Thyroid gland (tissue), 4 donors: ENCODE measurements around the gene COMMD4. TPM values are rescaled to one million over a fixed set of nuclear protein-coding genes. Genes with fewer than 3 reads are reported as not detected.

Source experiments
- DNase-seq, 2 donors: peaks; one replicate each; pipeline ENCODE4 v3.0.0-alpha.2; 2019
- H3K27ac ChIP-seq, 3 donors: fragments of 200-600 bp; sonication (generic); 1 replicate in 2 of 3; 2 replicates in 1 of 3; pipeline ENCODE4 v1.5.1; 2016 to 2019; ENCODE audit warnings: mild to moderate bottlenecking in 1 of 3, moderate library complexity in 1 of 3
- H3K27me3 ChIP-seq: fragments of 200-600 bp; sonication (generic); one replicate; pipeline ENCODE4 v1.5.1; 2019
- H3K36me3 ChIP-seq, 2 donors: fragments of 200-600 bp; sonication (generic); one replicate each; pipeline ENCODE4 v1.5.1; 2016 to 2019
- H3K4me1 ChIP-seq, 2 donors: fragments of 200-600 bp; sonication (generic); one replicate each; pipeline ENCODE4 v1.5.1; 2017 to 2019
- H3K4me3 ChIP-seq, 3 donors: fragments of 200-600 bp; sonication (generic); replicated peaks in 1 of 3; 1 replicate in 2 of 3; 2 replicates in 1 of 3; pipeline ENCODE4 v1.5.1; 2016; ENCODE audit warnings: mild to moderate bottlenecking in 1 of 3
- H3K9me3 ChIP-seq: fragments of 200-600 bp; sonication (generic); one replicate; pipeline ENCODE4 v1.5.1; 2017
- POLR2A ChIP-seq, 2 donors: fragments of 450-650 bp; IDR thresholded peaks; one replicate each; pipeline ENCODE4 v1.6.1; 2017; ENCODE audit warnings: antibody characterized with exemption in 2 of 2, mild to moderate bottlenecking in 2 of 2, moderate library complexity in 1 of 2
- WGBS, 2 donors: methylation state at CpG; one replicate each; pipeline ENCODE4 v1.1.5; 2017; 5-methylcytosine and 5-hydroxymethylcytosine counted together
- intact Hi-C: fragments of 100-400 bp; cut with DNase I; formaldehyde crosslinking; loops from one replicate; pipeline ENCODE4 v1.15.1; 2023
- total RNA-seq, 4 donors: library from RNA; depleted of rRNA; stranded (reverse); fragments of >200 nt; gene quantifications; one replicate each; pipeline ENCODE4 v1.2.3, GENCODE V29; 2016
- TF ChIP-seq, protein P1 (sequence below), 6 experiments: fragments of 200-600 bp in 3 of 6; fragments of 450-650 bp in 3 of 6; sonication (generic) in 3 of 6; IDR thresholded peaks; one replicate each; pipeline ENCODE4 v1.5.1; 2016 to 2019; ENCODE audit warnings: antibody characterized with exemption in 6 of 6, mild to moderate bottlenecking in 2 of 6, inconsistent platforms in 1 of 6, moderate library complexity in 1 of 6

Gene COMMD4
- total RNA-seq, 4 donors from 2014 or later: 58.1 to 83.6 (median 61.1) TPM

DNA sequence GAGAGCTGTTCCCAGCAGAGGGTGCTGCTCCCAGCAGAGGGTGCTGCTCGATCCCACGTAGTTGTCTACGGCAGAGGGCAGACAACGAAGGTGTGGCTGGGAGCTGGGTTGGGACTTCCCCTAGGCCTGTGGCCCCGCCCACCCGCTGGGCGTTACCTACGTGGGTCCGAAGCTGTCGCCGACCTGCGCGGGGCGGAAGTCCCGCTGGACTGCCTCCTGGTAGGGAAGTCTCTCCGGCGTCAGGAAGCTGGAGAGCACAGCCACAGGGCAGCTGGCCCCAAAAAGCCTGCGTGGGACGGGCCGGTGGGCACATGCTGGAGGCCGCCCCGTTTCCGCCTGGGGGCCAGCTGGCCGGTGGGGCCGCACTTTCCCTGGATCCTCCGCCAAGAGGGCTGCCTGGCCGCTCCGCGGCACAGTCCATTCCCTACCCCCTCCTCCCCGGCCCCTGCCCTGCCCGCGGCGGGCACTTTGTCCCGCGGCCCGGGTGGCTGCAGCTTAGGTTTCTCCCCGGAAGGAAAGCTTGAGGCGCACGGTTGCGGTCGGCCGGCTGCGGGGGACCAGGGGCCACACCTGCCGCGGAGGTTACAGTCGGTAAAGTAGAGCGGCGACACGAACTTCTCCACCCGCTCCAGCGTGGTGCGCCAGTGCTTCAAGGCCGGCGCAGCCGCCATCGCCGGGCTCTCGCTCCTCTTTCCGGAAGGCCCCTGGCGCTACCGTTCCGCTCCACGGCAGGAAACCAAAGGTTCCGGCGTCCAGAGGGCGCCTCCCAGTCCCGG is 32.2 kb downstream of the COMMD4 start, which contains the start of gene MAN2C1:
TSS of gene MAN2C1 (minus strand) at position 695 of the 776 bp plus-strand sequence. CDS start at position 671, 24 bp downstream.
- peak; percentile 98 for DNase-seq
- Histone ChIP-seq H3K4me3 (peak within 1 kb of the TSS; percentile 58 to 88 (median 87)), H3K4me1 (peaks cover 13 to 18% of the 10 kb centered on the region in 2 donors), H3K36me3 (peaks cover 18 to 46% of the 10 kb centered on the region in 2 donors), H3K27ac (peak within 1 kb of the TSS; percentile 88 to 95 (median 91)), H3K9me3 (no peaks in the 10 kb centered on the region), H3K27me3 (no peaks in the 10 kb centered on the region)
- TF ChIP-seq POLR2A (IDR thresholded peaks at IDR 0.05): peak; percentile 46 to 90
- TF ChIP-seq, protein P1, sequence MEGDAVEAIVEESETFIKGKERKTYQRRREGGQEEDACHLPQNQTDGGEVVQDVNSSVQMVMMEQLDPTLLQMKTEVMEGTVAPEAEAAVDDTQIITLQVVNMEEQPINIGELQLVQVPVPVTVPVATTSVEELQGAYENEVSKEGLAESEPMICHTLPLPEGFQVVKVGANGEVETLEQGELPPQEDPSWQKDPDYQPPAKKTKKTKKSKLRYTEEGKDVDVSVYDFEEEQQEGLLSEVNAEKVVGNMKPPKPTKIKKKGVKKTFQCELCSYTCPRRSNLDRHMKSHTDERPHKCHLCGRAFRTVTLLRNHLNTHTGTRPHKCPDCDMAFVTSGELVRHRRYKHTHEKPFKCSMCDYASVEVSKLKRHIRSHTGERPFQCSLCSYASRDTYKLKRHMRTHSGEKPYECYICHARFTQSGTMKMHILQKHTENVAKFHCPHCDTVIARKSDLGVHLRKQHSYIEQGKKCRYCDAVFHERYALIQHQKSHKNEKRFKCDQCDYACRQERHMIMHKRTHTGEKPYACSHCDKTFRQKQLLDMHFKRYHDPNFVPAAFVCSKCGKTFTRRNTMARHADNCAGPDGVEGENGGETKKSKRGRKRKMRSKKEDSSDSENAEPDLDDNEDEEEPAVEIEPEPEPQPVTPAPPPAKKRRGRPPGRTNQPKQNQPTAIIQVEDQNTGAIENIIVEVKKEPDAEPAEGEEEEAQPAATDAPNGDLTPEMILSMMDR (IDR thresholded peaks at IDR 0.05): peak in 5 of 6 experiments; percentile 10 to 88 (median 78)
- intact Hi-C loops: loop anchor here (5.0 to 10.0 kb wide), 3 partner anchors 84 to 314 kb away; partner anchors contain the start of gene SIN3A
- 0 to 1% methylated on average over 15 to 20 of the region's 67 CpGs for WGBS, 2 donors

DNA sequence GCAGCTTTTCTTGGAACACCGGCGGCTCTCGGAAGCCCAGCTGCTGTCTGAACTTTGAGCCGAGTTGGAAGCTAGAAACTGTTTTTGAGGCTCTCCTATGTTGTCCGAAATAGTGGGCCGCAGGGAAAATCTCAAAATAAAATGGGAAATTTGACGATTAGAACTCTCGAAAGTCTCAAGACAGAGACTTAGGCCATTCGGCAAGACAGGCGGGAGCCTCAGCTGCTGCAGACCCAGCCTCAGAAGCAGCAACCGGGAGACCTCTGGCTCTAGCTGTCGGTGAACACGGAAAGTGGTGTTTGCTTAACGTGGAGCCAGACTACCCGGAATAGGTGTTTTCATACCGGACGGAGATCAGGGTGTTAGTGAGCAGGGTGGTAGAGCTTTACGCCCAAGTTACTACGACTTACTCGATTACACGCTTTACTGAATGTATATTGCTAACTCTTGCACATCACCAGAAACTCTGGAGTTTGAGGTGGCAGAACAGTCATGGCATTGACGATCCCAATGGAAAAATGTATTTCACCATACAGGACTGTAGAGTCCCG is 32.9 kb downstream of the COMMD4 start:
- H3K4me1 ChIP-seq: peaks cover 13 to 18% of the 10 kb centered on the region in 2 donors
- H3K27ac ChIP-seq: peak overlapping the region; percentile 88 to 95 (median 91)
- H3K9me3 ChIP-seq: no peaks in the 10 kb centered on the region
- WGBS, 2 donors: 5 to 6% methylated on average over 20 to 23 of the region's 23 CpGs
- TF ChIP-seq, protein P1 (IDR thresholded peaks at IDR 0.05): no peak
- TF ChIP-seq POLR2A (IDR thresholded peaks at IDR 0.05): no peak
- no peaks in the 10 kb centered on the region for H3K27me3 ChIP-seq
- H3K36me3 ChIP-seq: peaks cover 18 to 45% of the 10 kb centered on the region in 2 donors
- intact Hi-C loops: loop anchor here (5.0 to 10.0 kb wide), 3 partner anchors 84 to 314 kb away; partner anchors contain the start of gene SIN3A
- peak in 1 of 2 donors; percentile 23 for DNase-seq
- H3K4me3 ChIP-seq: peak overlapping the region; percentile 58 to 88 (median 87)

DNA sequence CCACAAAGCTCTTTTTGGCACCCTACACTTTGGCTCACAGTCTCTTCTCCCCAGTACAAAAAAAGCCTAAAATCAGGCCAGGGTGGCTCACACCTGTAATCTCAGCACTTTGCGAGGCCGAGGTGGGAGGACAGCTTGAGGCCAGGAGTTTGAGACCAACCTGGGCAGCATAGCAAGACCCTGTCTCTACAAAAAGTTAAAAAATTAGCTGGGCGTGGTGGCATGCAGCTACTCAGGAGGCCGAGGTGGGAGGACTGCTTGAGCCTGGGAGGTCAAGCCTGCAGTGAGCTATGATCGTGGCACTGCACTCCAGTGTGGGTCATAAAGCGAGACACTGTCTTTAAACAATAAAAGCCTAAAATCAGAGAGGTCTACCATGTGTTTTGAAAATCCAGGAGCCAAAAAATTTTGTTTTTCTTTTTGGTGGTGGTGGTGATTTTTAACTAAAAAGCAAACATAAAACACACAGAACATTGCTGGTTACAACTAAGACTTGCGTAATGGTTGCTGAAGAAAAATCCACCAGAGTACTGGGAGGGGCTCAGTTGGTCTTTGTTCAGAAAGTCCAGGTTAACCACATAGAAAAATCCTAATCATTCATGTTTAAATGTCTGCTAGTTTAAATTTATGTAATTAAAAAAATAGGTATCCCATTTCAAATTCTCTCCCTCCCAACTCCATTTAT is 34.2 kb downstream of the COMMD4 start:
- DNase-seq: no peak
- Histone ChIP-seq H3K36me3 (peaks cover 27 to 41% of the 10 kb centered on the region in 2 donors), H3K4me3 (no peak overlapping the region), H3K9me3 (no peaks in the 10 kb centered on the region), H3K27ac (no peak overlapping the region), H3K27me3 (no peaks in the 10 kb centered on the region), H3K4me1 (peaks cover 13 to 18% of the 10 kb centered on the region in 2 donors)
- intact Hi-C loops: loop anchor here (5.0 to 10.0 kb wide), 3 partner anchors 82 to 312 kb away; partner anchors contain the start of gene SIN3A
- TF ChIP-seq, protein P1 (IDR thresholded peaks at IDR 0.05): no peak
- TF ChIP-seq POLR2A (IDR thresholded peaks at IDR 0.05): no peak
- 94 to 96% methylated on average over 7 of the region's 7 CpGs for WGBS, 2 donors

DNA sequence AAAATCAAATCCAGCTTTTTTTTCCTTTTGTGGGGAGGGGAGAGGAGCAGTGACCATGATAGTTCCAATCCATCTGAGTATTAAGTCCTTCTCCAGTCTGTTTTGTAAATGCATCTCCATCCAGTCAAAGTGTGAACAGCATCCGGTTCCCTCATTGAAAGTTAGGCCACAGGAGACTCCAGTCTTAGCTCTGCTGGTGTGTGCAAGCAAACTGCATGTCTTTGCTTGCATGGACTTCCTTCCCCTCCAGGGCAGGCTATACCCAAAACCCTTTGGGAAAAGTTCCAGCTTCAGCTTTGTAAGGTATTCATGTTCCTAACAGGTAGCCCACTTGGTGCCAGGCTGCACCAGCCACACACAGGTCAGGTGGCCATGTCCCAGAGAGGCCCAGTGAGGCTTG is 35.6 kb downstream of the COMMD4 start:
- WGBS, 2 donors: 87 to 93% methylated on average over 1 of the region's 1 CpG
- H3K9me3 ChIP-seq: no peaks in the 10 kb centered on the region
- peaks cover 30 to 47% of the 10 kb centered on the region in 2 donors for H3K36me3 ChIP-seq
- DNase-seq: no peak
- H3K4me3 ChIP-seq: no peak overlapping the region
- no peaks in the 10 kb centered on the region for H3K27me3 ChIP-seq
- peaks cover 13 to 18% of the 10 kb centered on the region in 2 donors for H3K4me1 ChIP-seq
- intact Hi-C loops: no loop called here
- no peak overlapping the region for H3K27ac ChIP-seq
- no peak for TF ChIP-seq POLR2A (IDR thresholded peaks at IDR 0.05)
- TF ChIP-seq, protein P1 (IDR thresholded peaks at IDR 0.05): no peak
